Measurements from ENCODE around the gene VSIR.

GRCh38 chr10:71743866-71744265 lies 29.5 kb downstream of the VSIR start:
- TF ChIP-seq CTCF (IDR thresholded peaks at IDR 0.05) (no peak), POLR2A (IDR thresholded peaks at IDR 0.05) (no peak)
